Breast epithelium (tissue), 3 donors: ENCODE measurements around the gene PANK1.

Experiments used
- POLR2A ChIP-seq: fragments of 450-650 bp; IDR thresholded peaks from one replicate; pipeline ENCODE4 v1.6.1; 2016; ENCODE audit warnings: antibody characterized with exemption, mild to moderate bottlenecking, moderate library complexity
- POLR2AphosphoS5 ChIP-seq, 3 donors: sonication (generic); formaldehyde crosslinking; IDR thresholded peaks; one replicate each; pipeline ENCODE4 v1.6.1; 2017; ENCODE audit warnings: antibody characterized with exemption in 3 of 3
- TF ChIP-seq, protein P1 (sequence below), 3 donors: fragments of 450-650 bp; IDR thresholded peaks; one replicate each; pipeline ENCODE4 v1.5.1; 2016 to 2017; ENCODE audit warnings: antibody characterized with exemption in 3 of 3, mild to moderate bottlenecking in 3 of 3, moderate library complexity in 3 of 3

DNA sequence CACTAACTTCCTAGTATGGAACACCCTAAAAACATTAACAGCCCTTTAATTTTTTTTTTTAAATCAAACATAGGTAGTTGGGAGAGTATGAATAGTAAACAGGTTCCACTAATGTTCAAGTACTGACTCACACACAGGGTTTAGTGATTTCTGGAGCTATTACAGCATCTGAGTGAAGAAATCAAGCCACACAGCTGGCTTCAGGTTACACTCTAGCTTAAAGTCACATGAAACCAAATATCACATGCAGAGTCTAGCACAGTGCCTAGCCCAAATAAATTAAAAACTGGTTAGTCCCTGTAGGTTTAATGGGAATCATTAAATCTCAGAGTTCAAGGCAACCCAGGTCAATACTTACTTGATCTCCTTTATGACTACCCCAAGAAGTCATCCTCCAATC, 11.6 kb downstream of the PANK1 start:
- no peak for TF ChIP-seq POLR2A
- TF ChIP-seq, protein P1, sequence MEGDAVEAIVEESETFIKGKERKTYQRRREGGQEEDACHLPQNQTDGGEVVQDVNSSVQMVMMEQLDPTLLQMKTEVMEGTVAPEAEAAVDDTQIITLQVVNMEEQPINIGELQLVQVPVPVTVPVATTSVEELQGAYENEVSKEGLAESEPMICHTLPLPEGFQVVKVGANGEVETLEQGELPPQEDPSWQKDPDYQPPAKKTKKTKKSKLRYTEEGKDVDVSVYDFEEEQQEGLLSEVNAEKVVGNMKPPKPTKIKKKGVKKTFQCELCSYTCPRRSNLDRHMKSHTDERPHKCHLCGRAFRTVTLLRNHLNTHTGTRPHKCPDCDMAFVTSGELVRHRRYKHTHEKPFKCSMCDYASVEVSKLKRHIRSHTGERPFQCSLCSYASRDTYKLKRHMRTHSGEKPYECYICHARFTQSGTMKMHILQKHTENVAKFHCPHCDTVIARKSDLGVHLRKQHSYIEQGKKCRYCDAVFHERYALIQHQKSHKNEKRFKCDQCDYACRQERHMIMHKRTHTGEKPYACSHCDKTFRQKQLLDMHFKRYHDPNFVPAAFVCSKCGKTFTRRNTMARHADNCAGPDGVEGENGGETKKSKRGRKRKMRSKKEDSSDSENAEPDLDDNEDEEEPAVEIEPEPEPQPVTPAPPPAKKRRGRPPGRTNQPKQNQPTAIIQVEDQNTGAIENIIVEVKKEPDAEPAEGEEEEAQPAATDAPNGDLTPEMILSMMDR (IDR thresholded peaks at IDR 0.05): no peak
- TF ChIP-seq POLR2AphosphoS5 (IDR thresholded peaks at IDR 0.05): no peak
